RWPE2 (cell line): ENCODE measurements around the gene IGFL1.

ENCODE experiments used
- ATAC-seq: fragments of 200-7000 bp; cut with Tn5 transposase; 3 replicates; pipeline ENCODE4 v1.9.1; 2021; ENCODE audit warnings: low read depth
- DNase-seq: peaks from one replicate; pipeline ENCODE4 v3.0.0-alpha.2; 2020; ENCODE audit warnings: low spot score
- H3K27ac ChIP-seq: fragments of 450-650 bp; 2 replicates; pipeline ENCODE4 v1.5.1; 2017; ENCODE audit warnings: mild to moderate bottlenecking; ENCODE audit not compliant: poor library complexity, severe bottlenecking
- H3K27me3 ChIP-seq: fragments of 250-450 bp; sonication (Bioruptor Pico); 2 replicates; pipeline ENCODE4 v1.5.1; 2021; ENCODE audit warnings: mild to moderate bottlenecking, moderate library complexity; ENCODE audit not compliant: insufficient read depth, poor library complexity, severe bottlenecking
- H3K36me3 ChIP-seq: fragments of 250-450 bp; sonication (Bioruptor Pico); 2 replicates; pipeline ENCODE4 v1.5.1; 2020; ENCODE audit warnings: low read depth, mild to moderate bottlenecking, moderate library complexity
- H3K4me1 ChIP-seq: fragments of 250-450 bp; sonication (Bioruptor Pico); 2 replicates; pipeline ENCODE4 v1.5.1; 2021; ENCODE audit warnings: mild to moderate bottlenecking, moderate library complexity; ENCODE audit not compliant: insufficient read depth, poor library complexity, severe bottlenecking
- H3K4me3 ChIP-seq: fragments of 250-450 bp; sonication (Bioruptor Pico); 2 replicates; pipeline ENCODE4 v1.5.1; 2021; ENCODE audit warnings: mild to moderate bottlenecking, moderate library complexity; ENCODE audit not compliant: severe bottlenecking
- H3K9me3 ChIP-seq: fragments of 250-450 bp; sonication (Bioruptor Pico); 2 replicates; pipeline ENCODE4 v1.5.1; 2021; ENCODE audit warnings: mild to moderate bottlenecking, moderate library complexity; ENCODE audit not compliant: severe bottlenecking
- CTCF ChIP-seq: fragments of 450-650 bp; IDR thresholded peaks from one replicate; pipeline ENCODE4 v1.5.1; 2017; ENCODE audit warnings: mild to moderate bottlenecking, moderate library complexity; ENCODE audit not compliant: poor library complexity, severe bottlenecking

IGFL1 gene

GRCh38 chr19:46202872-46203860, 26.4 kb upstream of the IGFL1 start:
- ATAC-seq (no peak), DNase-seq (no peak)
- Histone ChIP-seq H3K27me3 (no peaks in the 10 kb centered on the region), H3K27ac (peak overlapping the region; percentile 93), H3K36me3 (no peaks in the 10 kb centered on the region), H3K9me3 (no peaks in the 10 kb centered on the region), H3K4me1 (peaks cover 44% of the 10 kb centered on the region), H3K4me3 (no peak overlapping the region)
- TF ChIP-seq CTCF: no peak

- Histone ChIP-seq H3K27me3 (no peaks in the 10 kb centered on the region), H3K36me3 (no peaks in the 10 kb centered on the region), H3K27ac (peak overlapping the region; percentile 93), H3K9me3 (no peaks in the 10 kb centered on the region), H3K4me1 (peaks cover 42% of the 10 kb centered on the region), H3K4me3 (no peak overlapping the region)
- TF ChIP-seq CTCF: no peak
- no peak for DNase-seq
- no peak for ATAC-seq
Measured at GRCh38 chr19:46204008-46204407, 25.5 kb upstream of the IGFL1 start.

GRCh38 chr19:46205183-46205984, 24.2 kb upstream of the IGFL1 start:
- Histone ChIP-seq H3K27me3 (no peaks in the 10 kb centered on the region), H3K27ac (peak overlapping the region; percentile 93), H3K36me3 (no peaks in the 10 kb centered on the region), H3K9me3 (no peaks in the 10 kb centered on the region), H3K4me1 (peaks cover 50% of the 10 kb centered on the region), H3K4me3 (no peak overlapping the region)
- TF ChIP-seq CTCF: no peak
- ATAC-seq (no peak), DNase-seq (no peak)

GRCh38 chr19:46206176-46206575, 23.4 kb upstream of the IGFL1 start:
- ATAC-seq (peak; percentile 72), DNase-seq (peak; percentile 93)
- Histone ChIP-seq H3K36me3 (no peaks in the 10 kb centered on the region), H3K27ac (peak overlapping the region; percentile 93), H3K27me3 (no peaks in the 10 kb centered on the region), H3K4me3 (no peak overlapping the region), H3K9me3 (no peaks in the 10 kb centered on the region), H3K4me1 (peaks cover 55% of the 10 kb centered on the region)
- no peak for TF ChIP-seq CTCF
